Erythroblast (primary cell): Measurements from ENCODE around the gene TRIP13.

Experiments used
- GATA1 ChIP-seq: IDR thresholded peaks from 2 replicates; pipeline ENCODE4 v1.6.1; 2011; ENCODE audit warnings: low read depth, mild to moderate bottlenecking, control low read depth, low read length, moderate library complexity
- POLR2A ChIP-seq: IDR thresholded peaks from 2 replicates; pipeline ENCODE4 v1.6.1; 2011; ENCODE audit warnings: mild to moderate bottlenecking, low read length

- TF ChIP-seq POLR2A (no peak), GATA1 (no peak)
Observed at GRCh38 chr5:956941-957747, 64.5 kb downstream of the TRIP13 start.
